HepG2 (cell line): ENCODE data around the gene MUC4. TPM values are rescaled to one million over a fixed set of nuclear protein-coding genes. Genes with fewer than 3 reads are reported as not detected.

Source experiments
- ATAC-seq: fragments of 200-7000 bp; cut with Tn5 transposase; 3 replicates; pipeline ENCODE4 v1.9.1; 2020; ENCODE audit warnings: mild to moderate bottlenecking, moderate library complexity
- BruUV-seq: library from RNA; stranded (reverse); fragments of 400-500 nt; replicated peaks from 2 replicates; lab custom pipeline; 2021; lab: Mats Ljungman, UMichigan
- CTCF ChIA-PET: fragments of 300-600 bp; formaldehyde crosslinking; extraction: SDS; loops from one replicate; lab custom pipeline; 2021; ENCODE audit warnings: low total read pairs, inconsistent platforms, low intra/inter-chr PET ratio; lab: Yijun Ruan, JAX
- POLR2A ChIA-PET: fragments of 350-600 bp; sonication (Branson Sonifier 250); formaldehyde crosslinking; loops from one replicate; lab custom pipeline; 2020; ENCODE audit warnings: antibody characterized with exemption, inconsistent platforms; lab: Yijun Ruan, JAX
- DNase-seq: peaks from one replicate; pipeline ENCODE4 v3.0.0-alpha.2; 2015; ENCODE audit warnings: low spot score
- FAIRE-seq: peaks from 3 replicates; lab custom pipeline; 2011; peaks lifted over from hg19 to GRCh38; lab: Jason Lieb, UNC
- H2AFZ ChIP-seq: one replicate; pipeline ENCODE4 v1.6.1; 2011; ENCODE audit warnings: low read length, inconsistent platforms
- H3K27ac ChIP-seq: fragments of 300-600 bp; 3 replicates; pipeline ENCODE4 v1.8.0; 2011; ENCODE audit warnings: mixed run types, mild to moderate bottlenecking, mixed read lengths, low read length, inconsistent platforms; ENCODE audit not compliant: insufficient read depth; ENCODE audit errors: extremely low read length
- H3K27me3 ChIP-seq, 2 experiments: fragments of 200-600 bp in 1 of 2; 2 replicates in 1 of 2; 3 replicates in 1 of 2; pipeline versions ENCODE4 v1.6.0 to v1.8.0; 2011; ENCODE audit warnings: low read length in 2 of 2, mild to moderate bottlenecking in 2 of 2, moderate library complexity in 2 of 2, inconsistent platforms in 1 of 2; ENCODE audit not compliant: insufficient read depth in 2 of 2, control insufficient read depth in 1 of 2
- H3K36me3 ChIP-seq, 2 experiments: fragments of 200-600 bp in 1 of 2; replicated peaks in 1 of 2; 2 replicates in 1 of 2; 3 replicates in 1 of 2; pipeline versions ENCODE4 v1.5.1 to v1.8.0; 2011; ENCODE audit warnings: low read length in 2 of 2, inconsistent platforms in 1 of 2; ENCODE audit not compliant: insufficient read depth in 2 of 2, control insufficient read depth in 1 of 2
- H3K4me1 ChIP-seq: 2 replicates; pipeline ENCODE4 v1.5.1; 2012; ENCODE audit warnings: low read length, inconsistent platforms; ENCODE audit not compliant: insufficient read depth
- H3K4me2 ChIP-seq: 2 replicates; pipeline ENCODE4 v1.6.0; 2011; ENCODE audit warnings: low read depth, low read length, inconsistent platforms
- H3K4me3 ChIP-seq, 3 experiments: fragments of 200-600 bp in 1 of 3; sonication (generic), shearing (Covaris generic) in 1 of 3; replicated peaks in 1 of 3; 2 replicates each; pipeline ENCODE4 v1.5.1; 2011 to 2016; ENCODE audit warnings: low read length in 3 of 3, inconsistent platforms in 2 of 3, low read depth in 2 of 3, mild to moderate bottlenecking in 2 of 3, control low read depth in 1 of 3, mixed read lengths in 1 of 3; ENCODE audit not compliant: insufficient read depth in 1 of 3
- H3K79me2 ChIP-seq: one replicate; pipeline ENCODE4 v1.6.1; 2011; ENCODE audit warnings: low read length, inconsistent platforms; ENCODE audit not compliant: insufficient read depth
- H3K9ac ChIP-seq: 2 replicates; pipeline ENCODE4 v1.6.0; 2011; ENCODE audit warnings: mild to moderate bottlenecking, low read depth, low read length, inconsistent platforms; ENCODE audit not compliant: insufficient read depth
- H3K9me3 ChIP-seq: 2 replicates; pipeline ENCODE4 v1.5.1; 2012; ENCODE audit warnings: mild to moderate bottlenecking, low read length
- H4K20me1 ChIP-seq: 2 replicates; pipeline ENCODE4 v1.6.0; 2011; ENCODE audit warnings: inconsistent platforms, mild to moderate bottlenecking, low read length, moderate library complexity; ENCODE audit not compliant: insufficient read depth
- AKNA ChIP-seq: sonication (generic); formaldehyde crosslinking; IDR thresholded peaks from 2 replicates; pipeline ENCODE4 v1.4.0; 2020; ENCODE audit warnings: missing genetic modification reagents, borderline replicate concordance
- CEBPB ChIP-seq: IDR thresholded peaks from 2 replicates; pipeline ENCODE4 v1.6.1; 2011; ENCODE audit warnings: low read depth, low read length, improper control_type of control experiment, borderline replicate concordance
- DPF2 ChIP-seq: sonication (generic); formaldehyde crosslinking; IDR thresholded peaks from 2 replicates; pipeline ENCODE4 v1.4.0; 2020; ENCODE audit warnings: mild to moderate bottlenecking, low read depth, missing genetic modification reagents, borderline replicate concordance
- ELF1 ChIP-seq: sonication (generic); formaldehyde crosslinking; IDR thresholded peaks from 2 replicates; pipeline ENCODE4 v1.4.0; 2020; ENCODE audit warnings: missing genetic modification reagents
- MAFK ChIP-seq, 2 experiments: IDR thresholded peaks in 1 of 2; conservative IDR thresholded peaks in 1 of 2; 2 replicates each; pipeline ENCODE4 v1.6.1; 2011; ENCODE audit warnings: improper control_type of control experiment in 2 of 2, low read length in 2 of 2
- RBM22 ChIP-seq: fragments of 200-400 bp; formaldehyde crosslinking; optimal IDR thresholded peaks from 2 replicates; pipeline ENCODE3; 2017; ENCODE audit warnings: mild to moderate bottlenecking, low read length, moderate library complexity
- SALL2 ChIP-seq: sonication (generic); formaldehyde crosslinking; IDR thresholded peaks from 2 replicates; pipeline ENCODE4 v1.8.1; 2023; ENCODE audit warnings: mild to moderate bottlenecking, missing genetic modification reagents, inconsistent platforms
- ZNF230 ChIP-seq: sonication (generic); formaldehyde crosslinking; IDR thresholded peaks from 2 replicates; pipeline ENCODE4 v1.4.0; 2020; ENCODE audit warnings: mild to moderate bottlenecking, missing genetic modification reagents
- ZNF550 ChIP-seq: sonication (generic); formaldehyde crosslinking; IDR thresholded peaks from 2 replicates; pipeline ENCODE4 v1.4.0; 2020; ENCODE audit warnings: mild to moderate bottlenecking, missing genetic modification reagents, borderline replicate concordance
- ZNF557 ChIP-seq: sonication (generic); formaldehyde crosslinking; IDR thresholded peaks from 2 replicates; pipeline ENCODE4 v1.4.0; 2020; ENCODE audit warnings: missing genetic modification reagents
- WGBS: methylation state at CpG from one replicate; pipeline ENCODE4 v1.1.6; 2017; ENCODE audit warnings: low lambda C conversion rate; 5-methylcytosine and 5-hydroxymethylcytosine counted together
- in situ Hi-C: cut with HindIII; loops from 2 replicates; pipeline ENCODE4 v1.10.0; 2017; ENCODE audit warnings: low pct_unique_long_range_greater_than_20kb; ENCODE audit not compliant: extremely low pct_ligation_motif_present
- intact Hi-C: fragments of 100-400 bp; cut with micrococcal nuclease; formaldehyde crosslinking; loops from one replicate; pipeline ENCODE4 v1.10.0; 2022; ENCODE audit not compliant: unreplicated experiment
- polyA plus RNA-seq, 8 experiments: library from polyadenylated mRNA; depleted of rRNA in 3 of 8; stranded (reverse) in 7 of 8; unstranded in 1 of 8; fragments of >200 nt; fragmentation: Illumina TruSeq in 4 of 8; extraction: Trizol in 4 of 8; gene quantifications; 2 replicates each; pipeline versions ENCODE4 v1.2.1 to v1.2.3, GENCODE V29; 2011 to 2016; ENCODE audit warnings: low read depth in 4 of 8, missing spikeins in 1 of 8, mixed read lengths in 1 of 8; ENCODE audit not compliant: insufficient read depth in 1 of 8
- total RNA-seq, 5 experiments: library from RNA; depleted of rRNA; stranded (reverse); fragments of >200 nt; fragmentation: Illumina TruSeq; extraction: Trizol; gene quantifications; 2 replicates each; pipeline ENCODE4 v1.2.3, GENCODE V29; 2016; ENCODE audit warnings: low read depth in 1 of 5
- TF ChIP-seq, protein P1 (sequence below): sonication (generic); formaldehyde crosslinking; IDR thresholded peaks from 2 replicates; pipeline ENCODE4 v1.5.1; 2020; ENCODE audit warnings: mild to moderate bottlenecking, missing genetic modification reagents, moderate library complexity

MUC4 gene
- total and polyA plus RNA-seq, 2 of the 13 experiments (the other 11 are each of a cell fraction or from before 2014, with no cell fraction given), result not detected

GRCh38 chr3:195823999-195824398 lies 12.3 kb upstream of the MUC4 start:
- Histone ChIP-seq H3K9me3 (no peaks in the 10 kb centered on the region), H3K9ac (no peak overlapping the region), H3K27ac (no peak overlapping the region), H3K36me3 (no peaks in the 10 kb centered on the region), H3K4me1 (no peaks in the 10 kb centered on the region), H3K27me3 (peaks cover 8 to 49% of the 10 kb centered on the region in 2 experiments; a peak in 4 of 5 replicates), H4K20me1 (no peaks in the 10 kb centered on the region), H3K4me2 (peak overlapping the region; percentile 27; the same call in 1 of the 2 replicates), H2AFZ (no peak overlapping the region), H3K4me3 (0 out of 6 replicates have a peak overlapping the region, but pooled peaks of 1 of the 3 experiments have one; percentile 16), H3K79me2 (no peaks in the 10 kb centered on the region)
- in situ Hi-C loops (no loop called here), intact Hi-C loops (no loop called here)
- no peak for DNase-seq
- no peak for FAIRE-seq
- 0% methylated on average over 2 of the region's 13 CpGs for WGBS
- ChIA-PET CTCF (no interaction called here), POLR2A (no interaction called here)
- peak; percentile 91 for ATAC-seq
- BruUV-seq, result no TSS peak
- TF ChIP-seq ZNF550 (CRISPR knock-in tag) (no peak), SALL2 (CRISPR knock-in tag) (no peak), RBM22 (no peak), ZNF557 (CRISPR knock-in tag) (no peak), DPF2 (CRISPR knock-in tag) (no peak), ZNF230 (CRISPR knock-in tag) (no peak), CEBPB (peak; percentile 5; the same call in 1 of the 2 replicates), MAFK (conservative IDR thresholded peaks at IDR 0.05 in 1 of 2, IDR thresholded peaks at IDR 0.05 in 1 of 2; ENCODE audit: low read length in 2 of 2) (peak; percentile 95 to 96), AKNA (CRISPR knock-in tag) (no peak), ELF1 (CRISPR knock-in tag) (no peak)
- TF ChIP-seq, protein P1, sequence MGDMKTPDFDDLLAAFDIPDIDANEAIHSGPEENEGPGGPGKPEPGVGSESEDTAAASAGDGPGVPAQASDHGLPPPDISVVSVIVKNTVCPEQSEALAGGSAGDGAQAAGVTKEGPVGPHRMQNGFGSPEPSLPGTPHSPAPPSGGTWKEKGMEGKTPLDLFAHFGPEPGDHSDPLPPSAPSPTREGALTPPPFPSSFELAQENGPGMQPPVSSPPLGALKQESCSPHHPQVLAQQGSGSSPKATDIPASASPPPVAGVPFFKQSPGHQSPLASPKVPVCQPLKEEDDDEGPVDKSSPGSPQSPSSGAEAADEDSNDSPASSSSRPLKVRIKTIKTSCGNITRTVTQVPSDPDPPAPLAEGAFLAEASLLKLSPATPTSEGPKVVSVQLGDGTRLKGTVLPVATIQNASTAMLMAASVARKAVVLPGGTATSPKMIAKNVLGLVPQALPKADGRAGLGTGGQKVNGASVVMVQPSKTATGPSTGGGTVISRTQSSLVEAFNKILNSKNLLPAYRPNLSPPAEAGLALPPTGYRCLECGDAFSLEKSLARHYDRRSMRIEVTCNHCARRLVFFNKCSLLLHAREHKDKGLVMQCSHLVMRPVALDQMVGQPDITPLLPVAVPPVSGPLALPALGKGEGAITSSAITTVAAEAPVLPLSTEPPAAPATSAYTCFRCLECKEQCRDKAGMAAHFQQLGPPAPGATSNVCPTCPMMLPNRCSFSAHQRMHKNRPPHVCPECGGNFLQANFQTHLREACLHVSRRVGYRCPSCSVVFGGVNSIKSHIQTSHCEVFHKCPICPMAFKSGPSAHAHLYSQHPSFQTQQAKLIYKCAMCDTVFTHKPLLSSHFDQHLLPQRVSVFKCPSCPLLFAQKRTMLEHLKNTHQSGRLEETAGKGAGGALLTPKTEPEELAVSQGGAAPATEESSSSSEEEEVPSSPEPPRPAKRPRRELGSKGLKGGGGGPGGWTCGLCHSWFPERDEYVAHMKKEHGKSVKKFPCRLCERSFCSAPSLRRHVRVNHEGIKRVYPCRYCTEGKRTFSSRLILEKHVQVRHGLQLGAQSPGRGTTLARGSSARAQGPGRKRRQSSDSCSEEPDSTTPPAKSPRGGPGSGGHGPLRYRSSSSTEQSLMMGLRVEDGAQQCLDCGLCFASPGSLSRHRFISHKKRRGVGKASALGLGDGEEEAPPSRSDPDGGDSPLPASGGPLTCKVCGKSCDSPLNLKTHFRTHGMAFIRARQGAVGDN (CRISPR knock-in tag), result peak; percentile 20; the same call in 1 of the 2 replicates
